Measurements from ENCODE around the gene KCNK7.

The KCNK7 gene

GRCh38 chr11:65584723-65585171 is 10.9 kb downstream of the KCNK7 start:
- no peaks in the 10 kb centered on the region for H3K9me3 ChIP-seq
- no peaks in the 10 kb centered on the region for H3K36me3 ChIP-seq
- H3K4me3 ChIP-seq (ENCODE audit: low read depth, low read length), result no peak overlapping the region
- H3K27me3 ChIP-seq, result no peaks in the 10 kb centered on the region
- no peak for DNase-seq
- no peak for TF ChIP-seq CTCF (IDR thresholded peaks at IDR 0.05; ENCODE audit: low read depth, low read length)
- no peaks in the 10 kb centered on the region for H3K4me1 ChIP-seq

- Histone ChIP-seq H3K4me3 (ENCODE audit: low read depth, low read length) (no peak overlapping the region), H3K27me3 (no peaks in the 10 kb centered on the region), H3K9me3 (no peaks in the 10 kb centered on the region), H3K4me1 (no peaks in the 10 kb centered on the region), H3K36me3 (no peaks in the 10 kb centered on the region)
- no peak for DNase-seq
- TF ChIP-seq CTCF (IDR thresholded peaks at IDR 0.05; ENCODE audit: low read depth, low read length), result no peak
Measured at GRCh38 chr11:65584106-65584505, 11.5 kb downstream of the KCNK7 start.

GRCh38 chr11:65583589-65583988 is 12.0 kb downstream of the KCNK7 start:
- Histone ChIP-seq H3K4me3 (ENCODE audit: low read depth, low read length) (no peak overlapping the region), H3K36me3 (no peaks in the 10 kb centered on the region), H3K9me3 (no peaks in the 10 kb centered on the region), H3K4me1 (no peaks in the 10 kb centered on the region), H3K27me3 (no peaks in the 10 kb centered on the region)
- no peak for DNase-seq
- no peak for TF ChIP-seq CTCF (IDR thresholded peaks at IDR 0.05; ENCODE audit: low read depth, low read length)

- no peaks in the 10 kb centered on the region for H3K4me1 ChIP-seq
- no peaks in the 10 kb centered on the region for H3K36me3 ChIP-seq
- H3K9me3 ChIP-seq, result no peaks in the 10 kb centered on the region
- H3K4me3 ChIP-seq (ENCODE audit: low read depth, low read length), result no peak overlapping the region
- no peak for TF ChIP-seq CTCF (IDR thresholded peaks at IDR 0.05; ENCODE audit: low read depth, low read length)
- no peak for DNase-seq
- H3K27me3 ChIP-seq, result no peaks in the 10 kb centered on the region
Measured at GRCh38 chr11:65581928-65582327, 13.7 kb downstream of the KCNK7 start.

GRCh38 chr11:65580756-65581155 is 14.8 kb downstream of the KCNK7 start:
- no peak for DNase-seq
- H3K9me3 ChIP-seq, result no peaks in the 10 kb centered on the region
- no peaks in the 10 kb centered on the region for H3K4me1 ChIP-seq
- H3K4me3 ChIP-seq (ENCODE audit: low read depth, low read length), result no peak overlapping the region
- H3K36me3 ChIP-seq, result no peaks in the 10 kb centered on the region
- H3K27me3 ChIP-seq, result no peaks in the 10 kb centered on the region
- no peak for TF ChIP-seq CTCF (IDR thresholded peaks at IDR 0.05; ENCODE audit: low read depth, low read length)

GRCh38 chr11:65580031-65580692 is 15.4 kb downstream of the KCNK7 start:
- H3K27me3 ChIP-seq, result no peaks in the 10 kb centered on the region
- H3K4me1 ChIP-seq, result no peaks in the 10 kb centered on the region
- no peak for DNase-seq
- no peaks in the 10 kb centered on the region for H3K36me3 ChIP-seq
- no peak for TF ChIP-seq CTCF (IDR thresholded peaks at IDR 0.05; ENCODE audit: low read depth, low read length)
- no peak overlapping the region for H3K4me3 ChIP-seq (ENCODE audit: low read depth, low read length)
- H3K9me3 ChIP-seq, result no peaks in the 10 kb centered on the region
